HL-60/S4 treated with phorbol 12-myristate 13-acetate at 8.2 ng/mL for 4 days and 3 days (cell line): ENCODE data around the gene HBQ1.
"Not testable (repeated sequence)": the region's sequence is repeated elsewhere in the genome, so short reads cannot be mapped to it uniquely, and the experiment has no call there.

Experiments
- in situ Hi-C: fragments of 300-500 bp; cut with MboI; formaldehyde crosslinking; loops from 2 replicates; pipeline ENCODE4 v1.15.0; 2022; ENCODE audit warnings: low sequenced_read_pairs

Gene HBQ1

DNA sequence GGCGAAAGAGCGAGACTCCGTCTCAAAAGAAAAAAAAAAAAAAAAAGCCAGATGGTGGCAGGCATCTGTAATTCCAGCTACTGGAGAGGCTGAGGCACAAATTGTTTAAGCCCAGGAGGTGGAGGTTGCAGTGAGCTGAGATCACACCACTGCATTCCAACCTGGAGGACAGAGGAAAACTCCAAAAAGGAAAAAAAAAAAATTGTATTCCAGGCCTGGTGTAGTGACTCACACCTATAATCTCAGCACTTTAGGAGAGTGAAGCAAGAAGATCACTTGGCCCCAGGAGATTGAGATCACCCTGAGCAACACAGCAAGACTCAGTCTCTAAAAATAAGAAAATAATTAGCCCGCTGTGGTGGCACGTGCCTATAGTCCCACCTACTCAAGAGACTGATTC lies 20.1 kb downstream of the HBQ1 start:
- in situ Hi-C loops, result no loop called here

- in situ Hi-C loops, result no loop called here
Observed at GRCh38 chr16:203246-203645, 23.0 kb downstream of the HBQ1 start.

DNA sequence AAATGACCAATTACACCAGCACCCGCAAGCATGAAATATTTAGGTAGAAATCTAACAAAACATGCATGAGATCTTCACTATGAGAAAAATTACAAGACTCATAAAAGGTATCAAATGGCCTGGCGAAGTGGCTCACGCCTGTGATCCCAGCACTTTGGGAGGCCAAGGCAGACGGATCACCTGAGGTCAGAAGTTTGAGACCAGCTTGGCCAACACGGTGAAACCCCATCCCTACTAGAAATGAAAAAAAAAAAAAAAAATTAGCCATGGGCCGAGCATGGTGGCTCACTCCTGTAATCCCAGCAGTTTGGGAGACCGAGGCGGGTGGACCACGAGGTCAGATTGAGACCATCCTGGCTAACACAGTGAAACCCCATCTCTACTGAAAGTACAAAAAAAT lies 23.8 kb downstream of the HBQ1 start:
- in situ Hi-C loops, result not testable (repeated sequence)

- in situ Hi-C loops, result not testable (repeated sequence)
Observed at GRCh38 chr16:209359-209758, 29.1 kb downstream of the HBQ1 start.

DNA sequence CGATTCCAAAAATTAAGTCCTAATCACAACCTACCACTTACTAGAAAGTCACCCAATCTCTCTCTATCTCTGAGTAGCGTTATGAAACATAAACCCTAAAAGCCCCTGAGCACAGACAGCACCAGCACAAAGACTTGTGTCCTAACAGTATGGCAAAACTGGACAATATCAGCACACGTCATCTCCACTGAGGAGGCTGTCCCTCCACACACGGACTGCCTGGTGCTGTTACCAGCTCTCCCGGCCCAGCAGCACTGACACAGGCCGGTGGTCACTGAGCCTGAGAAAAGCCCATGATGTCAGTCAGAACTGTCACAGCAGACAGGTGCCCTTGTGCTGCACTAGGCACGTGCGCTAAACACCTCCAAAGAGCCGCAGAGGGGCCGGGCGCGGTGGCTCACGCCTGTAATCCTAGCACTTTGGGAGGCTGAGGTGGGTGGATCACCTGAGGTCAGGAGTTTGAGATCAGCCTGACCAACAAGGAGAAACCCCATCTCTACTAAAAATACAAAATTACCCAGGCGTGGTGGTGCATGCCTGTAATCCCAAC lies 31.4 kb downstream of the HBQ1 start:
- in situ Hi-C loops, result not testable (repeated sequence)

GRCh38 chr16:212999-213398 lies 32.7 kb downstream of the HBQ1 start:
- in situ Hi-C loops, result no loop called here

DNA sequence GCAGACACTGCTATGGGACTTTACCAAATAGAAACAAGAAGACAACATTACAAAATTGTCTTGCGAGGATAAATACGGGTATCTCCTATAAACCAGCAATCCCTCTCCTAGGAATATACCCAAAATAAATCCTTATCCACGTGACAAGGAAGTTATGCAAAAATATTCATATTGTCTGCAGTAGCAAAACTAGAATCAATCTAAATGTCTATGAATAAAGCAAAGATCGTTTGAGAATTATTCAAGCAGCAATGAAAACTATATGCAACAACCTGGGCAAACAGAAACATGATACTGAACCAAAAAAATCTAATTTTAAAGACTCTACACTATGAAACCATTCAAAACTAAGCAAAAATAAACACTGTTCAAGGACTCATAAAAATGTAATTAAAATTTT lies 39.8 kb downstream of the HBQ1 start:
- in situ Hi-C loops, result loop anchor here (10.0 kb wide), 1 partner anchor 135 kb away; the partner anchor contains the start of gene AXIN1

DNA sequence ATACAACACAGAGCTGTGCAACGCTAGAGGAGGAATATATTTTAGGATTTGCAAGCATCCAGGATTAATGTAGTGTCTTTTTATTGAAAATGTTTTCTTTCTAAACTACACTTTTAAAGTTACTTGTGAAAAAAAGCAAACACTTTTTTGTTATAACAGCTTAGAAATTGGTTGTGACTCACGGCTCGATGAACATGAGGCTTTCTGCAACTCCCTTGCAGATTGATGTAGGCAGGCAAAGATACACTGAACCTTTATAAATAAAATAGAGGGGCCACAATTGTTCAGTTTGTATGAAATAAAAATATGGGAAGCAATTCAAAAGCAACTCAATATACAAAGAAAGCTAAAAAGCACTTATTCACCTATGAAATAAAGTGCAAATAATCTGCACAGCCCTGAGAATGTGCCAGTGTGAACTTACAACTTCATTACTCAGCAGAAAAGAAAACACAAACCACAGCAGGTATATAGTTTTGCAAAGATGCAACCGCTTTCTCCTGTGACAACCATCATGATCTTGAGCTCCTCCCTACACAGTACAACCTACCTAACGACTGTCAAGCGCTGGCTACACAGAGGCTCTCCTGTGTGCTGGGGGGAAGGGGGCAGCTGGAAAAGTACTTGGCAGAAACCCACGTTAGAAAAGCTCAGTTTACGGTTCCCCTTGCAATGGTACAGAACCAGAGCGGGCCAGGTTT lies 48.0 kb downstream of the HBQ1 start:
- in situ Hi-C loops, result loop anchor here (10.0 kb wide), 1 partner anchor 126 kb away; the partner anchor contains the start of gene AXIN1

GRCh38 chr16:228852-229730 lies 48.8 kb downstream of the HBQ1 start, which contains the start of gene LUC7L:
Gene LUC7L, minus strand, starts transcription at chr16:229449. Its CDS starts 110 bp downstream, at chr16:229339.
- in situ Hi-C loops, result loop anchor here (10.0 kb wide), 1 partner anchor 126 kb away; the partner anchor contains the start of gene AXIN1

GRCh38 chr16:229731-230281 lies 49.5 kb downstream of the HBQ1 start:
- in situ Hi-C loops, result loop anchor here (10.0 kb wide), 1 partner anchor 125 kb away; the partner anchor contains the start of gene AXIN1

- in situ Hi-C loops, result not testable (repeated sequence)
Observed at GRCh38 chr16:230351-230750, 50.1 kb downstream of the HBQ1 start.
